ENCODE data around the gene DGKB. TPM values are rescaled to one million over a fixed set of nuclear protein-coding genes. Genes with fewer than 3 reads are reported as not detected.

Gene DGKB
- total RNA-seq, 1 experiment from 2014 or later = not detected

GRCh38 chr7:14825912-14826311 is 76.6 kb downstream of the DGKB start:
- no peak for ATAC-seq
- Histone ChIP-seq H3K27me3 (ENCODE audit: control insufficient read depth, insufficient read depth, low read length) (no peaks in the 10 kb centered on the region), H3K4me1 (ENCODE audit: control insufficient read depth, insufficient read depth, low read length) (no peaks in the 10 kb centered on the region), H3K4me3 (ENCODE audit: low read depth in 2 of 2, low read length in 2 of 2) (no peak overlapping the region), H3K36me3 (ENCODE audit: control insufficient read depth, insufficient read depth, low read length) (no peaks in the 10 kb centered on the region), H3K9me3 (ENCODE audit: control insufficient read depth, insufficient read depth, low read depth, low read length) (no peaks in the 10 kb centered on the region), H3K27ac (ENCODE audit: low read length) (no peak overlapping the region)
- TF ChIP-seq SIN3A (IDR thresholded peaks at IDR 0.05; ENCODE audit: borderline replicate concordance, insufficient read depth, low read depth, low read length) = no peak
- no peak for TF ChIP-seq CTCF (IDR thresholded peaks at IDR 0.05)
- intact Hi-C loops (cut with micrococcal nuclease; ENCODE audit: unreplicated experiment) = no loop called here
- no TSS peak for BruUV-seq (replicated peaks)
- ChIA-PET CTCF (no interaction called here), POLR2A (no interaction called here)
- no peak for DNase-seq (ENCODE audit: low read depth, low spot score)
- in situ Hi-C loops (cut with HindIII; ENCODE audit: low pct_unique_long_range_greater_than_20kb, low sequenced_read_pairs) = no loop called here

- no TSS peak for BruUV-seq (replicated peaks)
- Histone ChIP-seq H3K9me3 (ENCODE audit: control insufficient read depth, insufficient read depth, low read depth, low read length) (no peaks in the 10 kb centered on the region), H3K27ac (ENCODE audit: low read length) (no peak overlapping the region), H3K36me3 (ENCODE audit: control insufficient read depth, insufficient read depth, low read length) (no peaks in the 10 kb centered on the region), H3K4me3 (ENCODE audit: low read depth in 2 of 2, low read length in 2 of 2) (no peak overlapping the region), H3K4me1 (ENCODE audit: control insufficient read depth, insufficient read depth, low read length) (no peaks in the 10 kb centered on the region), H3K27me3 (ENCODE audit: control insufficient read depth, insufficient read depth, low read length) (no peaks in the 10 kb centered on the region)
- intact Hi-C loops (cut with micrococcal nuclease; ENCODE audit: unreplicated experiment) (no loop called here), in situ Hi-C loops (cut with HindIII; ENCODE audit: low pct_unique_long_range_greater_than_20kb, low sequenced_read_pairs) (no loop called here)
- CTCF ChIA-PET = no interaction called here
- POLR2A ChIA-PET = no interaction called here
- DNase-seq (ENCODE audit: low read depth, low spot score) (no peak), ATAC-seq (no peak)
- TF ChIP-seq TCF7L2 (IDR thresholded peaks at IDR 0.05; ENCODE audit: low read depth, low read length) (no peak), POLR2AphosphoS5 (IDR thresholded peaks at IDR 0.05; ENCODE audit: low read depth, low read length) (no peak), REST (IDR thresholded peaks at IDR 0.05; ENCODE audit: insufficient read depth in 1 of 2, low read depth in 2 of 2, low read length in 1 of 2) (no peak), SIN3A (IDR thresholded peaks at IDR 0.05; ENCODE audit: borderline replicate concordance, insufficient read depth, low read depth, low read length) (no peak), CTCF (IDR thresholded peaks at IDR 0.05) (no peak)
Observed at GRCh38 chr7:14822481-14822854, 80.1 kb downstream of the DGKB start.
